H9 (cell line): ENCODE measurements around the gene GFM1. TPM values are rescaled to one million over a fixed set of nuclear protein-coding genes. Genes with fewer than 3 reads are reported as not detected.

Experiments
- DNase-seq: peaks from one replicate; pipeline ENCODE4 v3.0.0-alpha.2; 2017
- H2AFZ ChIP-seq: one replicate; pipeline ENCODE4 v1.6.1; 2013; ENCODE audit warnings: mild to moderate bottlenecking, low read length, control low read depth, moderate library complexity
- H2AK5ac ChIP-seq: 2 replicates; pipeline ENCODE4 v1.6.1; 2013; ENCODE audit warnings: low read length, control low read depth, mixed read lengths; ENCODE audit not compliant: insufficient read length
- H2BK120ac ChIP-seq: one replicate; pipeline ENCODE4 v1.6.1; 2013; ENCODE audit warnings: low read depth, mild to moderate bottlenecking, low read length, control low read depth, inconsistent platforms; ENCODE audit not compliant: poor library complexity, severe bottlenecking
- H2BK12ac ChIP-seq: 2 replicates; pipeline ENCODE4 v1.6.1; 2013; ENCODE audit warnings: low read length, control low read depth, mixed read lengths, low read depth; ENCODE audit not compliant: insufficient read length
- H2BK15ac ChIP-seq: 2 replicates; pipeline ENCODE4 v1.6.1; 2013; ENCODE audit warnings: low read depth, low read length, control low read depth
- H2BK20ac ChIP-seq: one replicate; pipeline ENCODE4 v1.6.1; 2013; ENCODE audit warnings: low read depth, mild to moderate bottlenecking, low read length, control low read depth, inconsistent platforms; ENCODE audit not compliant: poor library complexity, severe bottlenecking
- H2BK5ac ChIP-seq: 2 replicates; pipeline ENCODE4 v1.6.1; 2013; ENCODE audit warnings: low read length, control low read depth, mixed read lengths; ENCODE audit not compliant: insufficient read length
- H3K14ac ChIP-seq: 2 replicates; pipeline ENCODE4 v1.6.1; 2013; ENCODE audit warnings: low read length, control low read depth; ENCODE audit not compliant: insufficient read depth
- H3K18ac ChIP-seq: 2 replicates; pipeline ENCODE4 v1.6.1; 2013; ENCODE audit warnings: low read depth, mild to moderate bottlenecking, mixed read lengths, low read length, control low read depth; ENCODE audit not compliant: insufficient read length
- H3K23ac ChIP-seq: 2 replicates; pipeline ENCODE4 v1.6.1; 2013; ENCODE audit warnings: low read length, control low read depth, mixed read lengths, low read depth; ENCODE audit not compliant: insufficient read length
- H3K23me2 ChIP-seq: 2 replicates; pipeline ENCODE4 v1.6.1; 2013; ENCODE audit warnings: low read depth, mild to moderate bottlenecking, mixed read lengths, low read length, control low read depth; ENCODE audit not compliant: insufficient read length, poor library complexity, severe bottlenecking
- H3K27ac ChIP-seq: 2 replicates; pipeline ENCODE4 v1.5.1; 2013; ENCODE audit warnings: low read length, control low read depth, mixed read lengths, low read depth; ENCODE audit not compliant: insufficient read length
- H3K27me3 ChIP-seq: 2 replicates; pipeline ENCODE4 v1.6.1; 2013; ENCODE audit warnings: low read length, control low read depth, inconsistent platforms; ENCODE audit not compliant: insufficient read depth
- H3K4ac ChIP-seq: 2 replicates; pipeline ENCODE4 v1.6.1; 2013; ENCODE audit warnings: low read depth, mild to moderate bottlenecking, control low read depth, inconsistent platforms, low read length, moderate library complexity
- H3K4me1 ChIP-seq: 2 replicates; pipeline ENCODE4 v1.6.1; 2013; ENCODE audit warnings: low read length, control low read depth, inconsistent platforms; ENCODE audit not compliant: insufficient read depth
- H3K4me2 ChIP-seq: 2 replicates; pipeline ENCODE4 v1.6.1; 2013; ENCODE audit warnings: low read length, control low read depth, mixed read lengths; ENCODE audit not compliant: insufficient read length, insufficient read depth
- H3K56ac ChIP-seq: 2 replicates; pipeline ENCODE4 v1.6.1; 2013; ENCODE audit warnings: low read depth, mild to moderate bottlenecking, mixed read lengths, low read length, control low read depth; ENCODE audit not compliant: insufficient read length
- H3K79me1 ChIP-seq: 2 replicates; pipeline ENCODE4 v1.6.1; 2013; ENCODE audit warnings: low read depth, mild to moderate bottlenecking, moderate library complexity, low read length, control low read depth, inconsistent platforms; ENCODE audit not compliant: insufficient read depth, poor library complexity, severe bottlenecking
- H3K79me2 ChIP-seq: 2 replicates; pipeline ENCODE4 v1.6.1; 2013; ENCODE audit warnings: low read length, control low read depth, inconsistent platforms; ENCODE audit not compliant: insufficient read depth
- H3K9ac ChIP-seq: 2 replicates; pipeline ENCODE4 v1.6.1; 2013; ENCODE audit warnings: low read length, control low read depth, mixed read lengths; ENCODE audit not compliant: insufficient read length; ENCODE audit errors: extremely low read depth
- H3K9me3 ChIP-seq: one replicate; pipeline ENCODE4 v1.6.1; 2013; ENCODE audit warnings: low read depth, low read length, inconsistent platforms; ENCODE audit not compliant: control insufficient read depth
- H3T11ph ChIP-seq: one replicate; pipeline ENCODE4 v1.6.1; 2013; ENCODE audit warnings: mild to moderate bottlenecking, low read length, control low read depth, inconsistent platforms
- H4K20me1 ChIP-seq: one replicate; pipeline ENCODE4 v1.6.1; 2013; ENCODE audit not compliant: control insufficient read depth, insufficient read length, insufficient read depth
- H4K5ac ChIP-seq: 2 replicates; pipeline ENCODE4 v1.6.1; 2013; ENCODE audit warnings: low read depth, mild to moderate bottlenecking, mixed read lengths, low read length, control low read depth; ENCODE audit not compliant: insufficient read length
- H4K8ac ChIP-seq: replicated peaks from 2 replicates; pipeline ENCODE4 v1.6.1; 2013; ENCODE audit warnings: low read length, control low read depth, mixed read lengths, low read depth; ENCODE audit not compliant: insufficient read length
- H4K91ac ChIP-seq: 2 replicates; pipeline ENCODE4 v1.6.1; 2013; ENCODE audit warnings: low read depth, mild to moderate bottlenecking, moderate library complexity, mixed read lengths, low read length, control low read depth; ENCODE audit not compliant: insufficient read length
- H3K27ac Mint-ChIP-seq, 3 experiments: 2 replicates in 2 of 3; 3 replicates in 1 of 3; pipeline ENCODE4 v1.8.0; 2020 to 2021; ENCODE audit warnings: mixed read lengths in 3 of 3, mild to moderate bottlenecking in 1 of 3, moderate library complexity in 1 of 3
- H3K27me3 Mint-ChIP-seq: 2 replicates; pipeline ENCODE4 v1.8.0; 2021; ENCODE audit warnings: low read depth, mild to moderate bottlenecking, moderate library complexity, mixed read lengths
- H3K36me3 Mint-ChIP-seq, 3 experiments: 2 replicates in 2 of 3; 3 replicates in 1 of 3; pipeline ENCODE4 v1.8.0; 2020 to 2021; ENCODE audit warnings: low read depth in 3 of 3, mixed read lengths in 3 of 3; ENCODE audit not compliant: insufficient read depth in 1 of 3
- H3K4me1 Mint-ChIP-seq, 2 experiments: 2 replicates each; pipeline ENCODE4 v1.8.0; 2020; ENCODE audit warnings: mixed read lengths in 2 of 2
- H3K4me3 Mint-ChIP-seq, 2 experiments: 2 replicates in 1 of 2; 3 replicates in 1 of 2; pipeline ENCODE4 v1.8.0; 2020 to 2021; ENCODE audit warnings: mild to moderate bottlenecking in 2 of 2, mixed read lengths in 2 of 2, moderate library complexity in 1 of 2
- H3K9me3 Mint-ChIP-seq, 2 experiments: 2 replicates in 1 of 2; 3 replicates in 1 of 2; pipeline ENCODE4 v1.8.0; 2020; ENCODE audit warnings: mild to moderate bottlenecking in 2 of 2, mixed read lengths in 2 of 2, moderate library complexity in 1 of 2
- WGBS: extraction: QIAGEN DNeasy Blood & Tissue Kit; methylation state at CpG from one replicate; pipeline ENCODE4 v1.1.7; 2013; ENCODE audit warnings: missing lambda C conversion rate, low lambda C conversion rate, mixed read lengths; ENCODE audit not compliant: insufficient read length; ENCODE audit errors: extremely low coverage; 5-methylcytosine and 5-hydroxymethylcytosine counted together
- total RNA-seq: library from RNA; stranded (reverse); gene quantifications from 2 replicates; pipeline ENCODE4 v1.2.1, GENCODE V29; 2021
- TF ChIP-seq, protein P1 (sequence below): fragments of 200-600 bp; sonication (generic); conservative IDR thresholded peaks from 3 replicates; pipeline ENCODE4 v1.8.0; 2021; ENCODE audit warnings: antibody characterized with exemption, mild to moderate bottlenecking

GFM1 gene
- total RNA-seq, 1 experiment from 2014 or later = 47.1 TPM

DNA sequence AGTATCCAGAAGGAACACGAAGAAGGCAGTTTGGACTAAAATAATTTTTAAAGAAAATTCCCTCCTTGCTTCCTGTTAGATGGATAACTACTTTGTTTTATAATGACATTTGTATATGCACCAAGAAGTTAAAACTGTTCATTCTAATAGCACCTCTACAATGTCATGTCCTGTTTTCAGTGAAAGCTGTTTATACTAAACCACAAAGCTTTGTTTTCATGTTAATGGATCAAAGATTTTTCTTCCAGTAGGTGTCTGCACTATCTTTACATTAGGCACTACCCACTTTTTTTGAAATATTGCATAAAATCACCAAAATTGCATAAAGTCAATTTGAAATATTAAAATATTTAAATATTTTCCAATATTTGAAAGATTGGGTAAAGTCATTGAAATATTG, 77.8 kb downstream of the GFM1 start:
- H3K27me3 ChIP-seq = no peaks in the 10 kb centered on the region
- H3K27ac ChIP-seq = no peak overlapping the region
- H4K5ac ChIP-seq = no peak overlapping the region
- no peaks in the 10 kb centered on the region for H3K9me3 ChIP-seq
- H4K91ac ChIP-seq = no peak overlapping the region
- no peak for DNase-seq
- no peak overlapping the region for H3K4ac ChIP-seq
- no peak overlapping the region for H3K9ac ChIP-seq
- H2BK12ac ChIP-seq = no peak overlapping the region
- H2BK120ac ChIP-seq = no peak overlapping the region
- Mint-ChIP-seq H3K9me3 (no peaks in the 10 kb centered on the region), H3K27ac (no peak overlapping the region), H3K4me3 (no peak overlapping the region), H3K36me3 (peaks cover 2 to 10% (median 9%) of the 10 kb centered on the region in 3 experiments), H3K4me1 (peaks cover 0 to 16% of the 10 kb centered on the region in 2 experiments; a peak in 3 of 4 replicates), H3K27me3 (no peaks in the 10 kb centered on the region; the same call in 1 of the 2 replicates)
- no peaks in the 10 kb centered on the region for H3K4me1 ChIP-seq
- H3K23ac ChIP-seq = no peak overlapping the region
- no peaks in the 10 kb centered on the region for H4K20me1 ChIP-seq
- no peaks in the 10 kb centered on the region for H3K23me2 ChIP-seq
- H3K56ac ChIP-seq = no peak overlapping the region
- TF ChIP-seq, protein P1, sequence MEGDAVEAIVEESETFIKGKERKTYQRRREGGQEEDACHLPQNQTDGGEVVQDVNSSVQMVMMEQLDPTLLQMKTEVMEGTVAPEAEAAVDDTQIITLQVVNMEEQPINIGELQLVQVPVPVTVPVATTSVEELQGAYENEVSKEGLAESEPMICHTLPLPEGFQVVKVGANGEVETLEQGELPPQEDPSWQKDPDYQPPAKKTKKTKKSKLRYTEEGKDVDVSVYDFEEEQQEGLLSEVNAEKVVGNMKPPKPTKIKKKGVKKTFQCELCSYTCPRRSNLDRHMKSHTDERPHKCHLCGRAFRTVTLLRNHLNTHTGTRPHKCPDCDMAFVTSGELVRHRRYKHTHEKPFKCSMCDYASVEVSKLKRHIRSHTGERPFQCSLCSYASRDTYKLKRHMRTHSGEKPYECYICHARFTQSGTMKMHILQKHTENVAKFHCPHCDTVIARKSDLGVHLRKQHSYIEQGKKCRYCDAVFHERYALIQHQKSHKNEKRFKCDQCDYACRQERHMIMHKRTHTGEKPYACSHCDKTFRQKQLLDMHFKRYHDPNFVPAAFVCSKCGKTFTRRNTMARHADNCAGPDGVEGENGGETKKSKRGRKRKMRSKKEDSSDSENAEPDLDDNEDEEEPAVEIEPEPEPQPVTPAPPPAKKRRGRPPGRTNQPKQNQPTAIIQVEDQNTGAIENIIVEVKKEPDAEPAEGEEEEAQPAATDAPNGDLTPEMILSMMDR = no peak
- H3K18ac ChIP-seq = no peak overlapping the region
- no CpG with 5 or more reads among the region's 1 CpG for WGBS
- no peak overlapping the region for H3K14ac ChIP-seq
- H2AK5ac ChIP-seq = no peak overlapping the region
- no peak overlapping the region for H4K8ac ChIP-seq
- H2BK15ac ChIP-seq = no peak overlapping the region
- H3K4me2 ChIP-seq = no peak overlapping the region
- H3K79me1 ChIP-seq = no peaks in the 10 kb centered on the region
- no peak overlapping the region for H2BK20ac ChIP-seq
- H3T11ph ChIP-seq = no peak overlapping the region
- no peaks in the 10 kb centered on the region for H3K79me2 ChIP-seq
- H2BK5ac ChIP-seq = no peak overlapping the region
- no peak overlapping the region for H2AFZ ChIP-seq
